ENCODE measurements around the gene SH3RF1. TPM values are rescaled to one million over a fixed set of nuclear protein-coding genes. Genes with fewer than 3 reads are reported as not detected.

SH3RF1 gene
- total RNA-seq, 1 experiment from 2014 or later, result 59.5 TPM

DNA sequence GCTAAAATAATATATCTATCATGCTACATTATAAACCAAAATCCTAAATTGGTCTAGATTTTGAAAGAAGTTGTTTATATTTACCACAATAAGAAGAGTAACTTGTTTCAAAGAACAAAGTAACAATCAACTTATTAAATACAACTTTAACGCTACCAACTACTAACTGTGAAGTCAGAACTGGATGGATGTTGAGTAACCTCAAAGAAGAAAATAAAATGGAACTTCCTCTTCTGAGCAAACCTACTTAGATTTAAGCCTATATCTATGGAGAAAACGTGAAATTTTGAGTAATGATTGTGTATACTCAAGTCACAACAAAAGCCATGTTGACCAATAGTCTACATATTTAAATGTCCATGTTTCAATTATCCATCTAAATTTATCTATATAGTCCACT, 25.7 kb downstream of the SH3RF1 start:
- ChIA-PET RAD21 (ENCODE audit: low non-redundant PET in 1 of 2, low total read pairs in 2 of 2, uncharacterized antibody in 2 of 2, unreplicated experiment in 2 of 2) (no interaction called here), CTCF (no interaction called here), POLR2A (no interaction called here)
- BruUV-seq (replicated peaks), result no TSS peak
- peaks cover 29 to 57% of the 10 kb centered on the region in 2 experiments for H3K4me1 ChIP-seq (ENCODE audit: control insufficient read depth in 1 of 2, insufficient read depth in 2 of 2, low read length in 2 of 2)
- no peaks in the 10 kb centered on the region for H3K9me2 ChIP-seq (ENCODE audit: insufficient read depth)
- no peak overlapping the region for H3K4me3 ChIP-seq (replicated peaks in 1 of 2; ENCODE audit: low read depth in 1 of 2, low read length in 2 of 2)
- no peak for ATAC-seq
- no peaks in the 10 kb centered on the region for H3K9me3 ChIP-seq (ENCODE audit: control insufficient read depth in 1 of 2, insufficient read depth in 1 of 2, low read depth in 1 of 2, low read length in 2 of 2)
- peaks cover 5% of the 10 kb centered on the region; the same call in 1 of the 2 replicates for H4K20me1 ChIP-seq (ENCODE audit: insufficient read depth)
- no peaks in the 10 kb centered on the region for H3K27me3 ChIP-seq (ENCODE audit: insufficient read depth, low read length)
- no peak overlapping the region for H3K9ac ChIP-seq (ENCODE audit: low read length)
- H3K27ac ChIP-seq (ENCODE audit: low read depth, low read length), result no peak overlapping the region
- DNase-seq (ENCODE audit: low read depth, low spot score), result no peak
- H3K36me3 ChIP-seq (ENCODE audit: control insufficient read depth in 1 of 2, insufficient read depth in 2 of 2, low read length in 2 of 2), result no peaks in the 10 kb centered on the region
- no peak overlapping the region for H3K4me2 ChIP-seq (ENCODE audit: low read length)
- H3K79me2 ChIP-seq (ENCODE audit: insufficient read depth, low read length), result peaks cover 99% of the 10 kb centered on the region
- TF ChIP-seq JUND (IDR thresholded peaks at IDR 0.05), result no peak
- no peak for TF ChIP-seq YY1 (IDR thresholded peaks at IDR 0.05; ENCODE audit: extremely low read depth, insufficient replicate concordance, low read depth, low read length)
- TF ChIP-seq CTCF (IDR thresholded peaks at IDR 0.05 in 2 of 3, conservative IDR thresholded peaks at IDR 0.05 in 1 of 3; ENCODE audit: borderline replicate concordance in 1 of 3, insufficient read depth in 1 of 3, low read depth in 2 of 3, low read length in 2 of 3), result no peak
- no peak for TF ChIP-seq ATF3 (IDR thresholded peaks at IDR 0.05)
- no peak for TF ChIP-seq EZH2 (IDR thresholded peaks at IDR 0.05)
- TF ChIP-seq, protein P1, sequence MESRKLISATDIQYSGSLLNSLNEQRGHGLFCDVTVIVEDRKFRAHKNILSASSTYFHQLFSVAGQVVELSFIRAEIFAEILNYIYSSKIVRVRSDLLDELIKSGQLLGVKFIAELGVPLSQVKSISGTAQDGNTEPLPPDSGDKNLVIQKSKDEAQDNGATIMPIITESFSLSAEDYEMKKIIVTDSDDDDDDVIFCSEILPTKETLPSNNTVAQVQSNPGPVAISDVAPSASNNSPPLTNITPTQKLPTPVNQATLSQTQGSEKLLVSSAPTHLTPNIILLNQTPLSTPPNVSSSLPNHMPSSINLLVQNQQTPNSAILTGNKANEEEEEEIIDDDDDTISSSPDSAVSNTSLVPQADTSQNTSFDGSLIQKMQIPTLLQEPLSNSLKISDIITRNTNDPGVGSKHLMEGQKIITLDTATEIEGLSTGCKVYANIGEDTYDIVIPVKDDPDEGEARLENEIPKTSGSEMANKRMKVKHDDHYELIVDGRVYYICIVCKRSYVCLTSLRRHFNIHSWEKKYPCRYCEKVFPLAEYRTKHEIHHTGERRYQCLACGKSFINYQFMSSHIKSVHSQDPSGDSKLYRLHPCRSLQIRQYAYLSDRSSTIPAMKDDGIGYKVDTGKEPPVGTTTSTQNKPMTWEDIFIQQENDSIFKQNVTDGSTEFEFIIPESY (IDR thresholded peaks at IDR 0.05; ENCODE audit: extremely low read depth, insufficient replicate concordance, low read length), result no peak
- no peak for TF ChIP-seq SRF (IDR thresholded peaks at IDR 0.05; ENCODE audit: low read depth)
- TF ChIP-seq POLR2AphosphoS5 (IDR thresholded peaks at IDR 0.05; ENCODE audit: low read depth, low read length), result no peak
- TF ChIP-seq CEBPB (IDR thresholded peaks at IDR 0.05; ENCODE audit: low read depth), result no peak
- no peak for TF ChIP-seq ELF1 (IDR thresholded peaks at IDR 0.05; ENCODE audit: borderline replicate concordance, low read depth)
- no peak for TF ChIP-seq POLR2A (IDR thresholded peaks at IDR 0.05; ENCODE audit: borderline replicate concordance, extremely low read depth, insufficient read depth, insufficient read length)
- no peak for TF ChIP-seq FOSL1 (IDR thresholded peaks at IDR 0.05; ENCODE audit: low read depth)
- TF ChIP-seq RAD21 (IDR thresholded peaks at IDR 0.05; ENCODE audit: low read depth), result no peak
- TF ChIP-seq ZNF274 (IDR thresholded peaks at IDR 0.05; ENCODE audit: low read depth, low read length), result no peak
- TF ChIP-seq, protein P2, sequence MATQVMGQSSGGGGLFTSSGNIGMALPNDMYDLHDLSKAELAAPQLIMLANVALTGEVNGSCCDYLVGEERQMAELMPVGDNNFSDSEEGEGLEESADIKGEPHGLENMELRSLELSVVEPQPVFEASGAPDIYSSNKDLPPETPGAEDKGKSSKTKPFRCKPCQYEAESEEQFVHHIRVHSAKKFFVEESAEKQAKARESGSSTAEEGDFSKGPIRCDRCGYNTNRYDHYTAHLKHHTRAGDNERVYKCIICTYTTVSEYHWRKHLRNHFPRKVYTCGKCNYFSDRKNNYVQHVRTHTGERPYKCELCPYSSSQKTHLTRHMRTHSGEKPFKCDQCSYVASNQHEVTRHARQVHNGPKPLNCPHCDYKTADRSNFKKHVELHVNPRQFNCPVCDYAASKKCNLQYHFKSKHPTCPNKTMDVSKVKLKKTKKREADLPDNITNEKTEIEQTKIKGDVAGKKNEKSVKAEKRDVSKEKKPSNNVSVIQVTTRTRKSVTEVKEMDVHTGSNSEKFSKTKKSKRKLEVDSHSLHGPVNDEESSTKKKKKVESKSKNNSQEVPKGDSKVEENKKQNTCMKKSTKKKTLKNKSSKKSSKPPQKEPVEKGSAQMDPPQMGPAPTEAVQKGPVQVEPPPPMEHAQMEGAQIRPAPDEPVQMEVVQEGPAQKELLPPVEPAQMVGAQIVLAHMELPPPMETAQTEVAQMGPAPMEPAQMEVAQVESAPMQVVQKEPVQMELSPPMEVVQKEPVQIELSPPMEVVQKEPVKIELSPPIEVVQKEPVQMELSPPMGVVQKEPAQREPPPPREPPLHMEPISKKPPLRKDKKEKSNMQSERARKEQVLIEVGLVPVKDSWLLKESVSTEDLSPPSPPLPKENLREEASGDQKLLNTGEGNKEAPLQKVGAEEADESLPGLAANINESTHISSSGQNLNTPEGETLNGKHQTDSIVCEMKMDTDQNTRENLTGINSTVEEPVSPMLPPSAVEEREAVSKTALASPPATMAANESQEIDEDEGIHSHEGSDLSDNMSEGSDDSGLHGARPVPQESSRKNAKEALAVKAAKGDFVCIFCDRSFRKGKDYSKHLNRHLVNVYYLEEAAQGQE (IDR thresholded peaks at IDR 0.05; ENCODE audit: low read depth), result no peak
- no peak for TF ChIP-seq EZH2phosphoT487 (IDR thresholded peaks at IDR 0.05; ENCODE audit: borderline replicate concordance)
- TF ChIP-seq TCF7L2 (IDR thresholded peaks at IDR 0.05; ENCODE audit: borderline replicate concordance, extremely low read depth, insufficient read depth, insufficient read length), result no peak
- TF ChIP-seq SP1 (IDR thresholded peaks at IDR 0.05; ENCODE audit: low read depth), result no peak
- no peak overlapping the region for H2AFZ ChIP-seq (ENCODE audit: low read depth, low read length, poor library complexity, severe bottlenecking)
- intact Hi-C loops (cut with micrococcal nuclease), result no loop called here
